HepG2 (cell line): ENCODE measurements around the gene ZDHHC7. TPM values are rescaled to one million over a fixed set of nuclear protein-coding genes. Genes with fewer than 3 reads are reported as not detected.
A peak's percentile ranks its signal among the peaks of the same experiment; 100 is the strongest.

Experiments
- ARNT ChIP-seq: fragments of 450-650 bp; IDR thresholded peaks from 2 replicates; pipeline ENCODE4 v1.6.1; 2017
- BCLAF1 ChIP-seq: fragments of 450-650 bp; IDR thresholded peaks from 2 replicates; pipeline ENCODE4 v1.6.1; 2017; ENCODE audit warnings: mild to moderate bottlenecking
- CREB1 ChIP-seq, 2 experiments: fragments of 450-650 bp in 1 of 2; IDR thresholded peaks; 2 replicates each; pipeline ENCODE4 v1.6.1; 2016 to 2017; ENCODE audit warnings: control low read depth in 1 of 2, mild to moderate bottlenecking in 1 of 2, missing compliant biosample characterization in 1 of 2, missing genetic modification characterization in 1 of 2
- ELF1 ChIP-seq: sonication (generic); formaldehyde crosslinking; IDR thresholded peaks from 2 replicates; pipeline ENCODE4 v1.4.0; 2020; ENCODE audit warnings: missing genetic modification reagents
- GATAD1 ChIP-seq: IDR thresholded peaks from 2 replicates; pipeline ENCODE4 v1.6.1; 2016; ENCODE audit warnings: missing genetic modification reagents, missing compliant biosample characterization
- GATAD2A ChIP-seq: IDR thresholded peaks from 2 replicates; pipeline ENCODE4 v1.6.1; 2016
- HMGXB4 ChIP-seq, 2 experiments: sonication (generic) in 1 of 2; formaldehyde crosslinking in 1 of 2; IDR thresholded peaks; 2 replicates each; pipeline versions ENCODE4 v1.4.0 to v1.6.1; 2018 to 2020; ENCODE audit warnings: missing genetic modification reagents in 2 of 2, borderline replicate concordance in 1 of 2, low read depth in 1 of 2, mild to moderate bottlenecking in 1 of 2, missing biosample characterization in 1 of 2
- HOXD1 ChIP-seq: sonication (generic); formaldehyde crosslinking; IDR thresholded peaks from 2 replicates; pipeline ENCODE4 v1.5.0; 2020; ENCODE audit warnings: missing genetic modification reagents
- KDM3A ChIP-seq: IDR thresholded peaks from 2 replicates; pipeline ENCODE4 v1.6.1; 2018; ENCODE audit warnings: low read depth, missing compliant biosample characterization
- PPARG ChIP-seq: conservative IDR thresholded peaks from 2 replicates; pipeline ENCODE4 v1.6.1; 2016; ENCODE audit warnings: missing biosample characterization, missing genetic modification reagents
- RAD21 ChIP-seq: fragments of 450-650 bp; formaldehyde crosslinking; IDR thresholded peaks from 2 replicates; pipeline ENCODE4 v1.5.0; 2020; ENCODE audit warnings: mild to moderate bottlenecking
- SALL1 ChIP-seq: sonication (generic); formaldehyde crosslinking; IDR thresholded peaks from 2 replicates; pipeline ENCODE4 v1.8.0; 2022; ENCODE audit warnings: mild to moderate bottlenecking, missing genetic modification reagents
- SATB2 ChIP-seq: sonication (generic); formaldehyde crosslinking; IDR thresholded peaks from 2 replicates; pipeline ENCODE4 v1.5.0; 2020; ENCODE audit warnings: missing genetic modification reagents
- SCMH1 ChIP-seq: sonication (generic); formaldehyde crosslinking; IDR thresholded peaks from 2 replicates; pipeline ENCODE4 v1.9.0; 2021; ENCODE audit warnings: missing genetic modification reagents, mild to moderate bottlenecking, borderline replicate concordance
- SKIL ChIP-seq: sonication (generic); formaldehyde crosslinking; IDR thresholded peaks from 2 replicates; pipeline ENCODE4 v1.8.0; 2022; ENCODE audit warnings: missing genetic modification reagents, mild to moderate bottlenecking, moderate library complexity, borderline replicate concordance
- SP4 ChIP-seq: sonication (generic); formaldehyde crosslinking; IDR thresholded peaks from 2 replicates; pipeline ENCODE4 v1.8.1; 2023; ENCODE audit warnings: mild to moderate bottlenecking, missing genetic modification reagents
- ZKSCAN8 ChIP-seq: IDR thresholded peaks from 2 replicates; pipeline ENCODE4 v1.6.1; 2016; ENCODE audit warnings: borderline replicate concordance, missing genetic modification reagents, missing compliant biosample characterization
- ZMYM3 ChIP-seq: sonication (generic); formaldehyde crosslinking; IDR thresholded peaks from 2 replicates; pipeline ENCODE4 v1.5.1; 2020; ENCODE audit warnings: mild to moderate bottlenecking, missing genetic modification reagents
- ZNF232 ChIP-seq: sonication (generic); formaldehyde crosslinking; IDR thresholded peaks from 2 replicates; pipeline ENCODE4 v1.4.0; 2020; ENCODE audit warnings: missing genetic modification reagents, borderline replicate concordance
- ZNF280D ChIP-seq: sonication (generic); formaldehyde crosslinking; IDR thresholded peaks from 2 replicates; pipeline ENCODE4 v1.5.1; 2020; ENCODE audit warnings: mild to moderate bottlenecking, missing genetic modification reagents
- ZNF33B ChIP-seq: sonication (generic); formaldehyde crosslinking; IDR thresholded peaks from 2 replicates; pipeline ENCODE4 v1.5.1; 2020; ENCODE audit warnings: mild to moderate bottlenecking, missing genetic modification reagents
- polyA plus RNA-seq, 8 experiments: library from polyadenylated mRNA; depleted of rRNA in 3 of 8; stranded (reverse) in 7 of 8; unstranded in 1 of 8; fragments of >200 nt; fragmentation: Illumina TruSeq in 4 of 8; extraction: Trizol in 4 of 8; gene quantifications; 2 replicates each; pipeline versions ENCODE4 v1.2.1 to v1.2.3, GENCODE V29; 2011 to 2016; ENCODE audit warnings: low read depth in 4 of 8, missing spikeins in 1 of 8, mixed read lengths in 1 of 8; ENCODE audit not compliant: insufficient read depth in 1 of 8
- total RNA-seq, 5 experiments: library from RNA; depleted of rRNA; stranded (reverse); fragments of >200 nt; fragmentation: Illumina TruSeq; extraction: Trizol; gene quantifications; 2 replicates each; pipeline ENCODE4 v1.2.3, GENCODE V29; 2016; ENCODE audit warnings: low read depth in 1 of 5

Gene ZDHHC7
- total and polyA plus RNA-seq, 2 of the 13 experiments (the other 11 are each of a cell fraction or from before 2014, with no cell fraction given): 46.8 to 67.6 TPM

- TF ChIP-seq ZNF280D (CRISPR knock-in tag): no peak
- no peak for TF ChIP-seq HOXD1
- no peak for TF ChIP-seq SCMH1
- peak; percentile 3; the same call in 1 of the 2 replicates for TF ChIP-seq SALL1 (CRISPR knock-in tag)
- TF ChIP-seq ELF1 (CRISPR knock-in tag): no peak
- no peak for TF ChIP-seq PPARG (CRISPR knock-in tag)
- TF ChIP-seq RAD21 (CRISPR knock-in tag): peak; percentile 93
- TF ChIP-seq SATB2: no peak
- 0 out of 2 replicates have a peak, but pooled peaks have one; percentile 10 for TF ChIP-seq ZNF232 (CRISPR knock-in tag)
- no peak for TF ChIP-seq BCLAF1
- TF ChIP-seq GATAD1: 0 out of 2 replicates have a peak, but pooled peaks have one; percentile 12
- TF ChIP-seq SP4 (CRISPR knock-in tag): no peak
- no peak for TF ChIP-seq ZKSCAN8 (CRISPR knock-in tag)
- TF ChIP-seq SKIL (CRISPR knock-in tag): no peak
- 0 out of 2 replicates have a peak, but pooled peaks have one; percentile 23 for TF ChIP-seq GATAD2A (CRISPR knock-in tag)
- no peak for TF ChIP-seq ARNT
- TF ChIP-seq CREB1 (IDR thresholded peaks at IDR 0.05): no peak
- no peak for TF ChIP-seq CREB1 (CRISPR knock-in tag; IDR thresholded peaks at IDR 0.05)
- no peak for TF ChIP-seq ZNF33B (CRISPR knock-in tag)
- peak; percentile 19; the same call in 1 of the 2 replicates for TF ChIP-seq KDM3A (CRISPR knock-in tag)
- no peak for TF ChIP-seq ZMYM3
- TF ChIP-seq HMGXB4 (CRISPR knock-in tag; IDR thresholded peaks at IDR 0.05; ENCODE audit: borderline replicate concordance in 1 of 2, low read depth in 1 of 2): peak in 1 of 2 experiments; percentile 58; a peak in 2 of 4 replicates
Observed at GRCh38 chr16:84925092-84925772, 86.1 kb downstream of the ZDHHC7 start (continued).
